HepG2 (cell line): ENCODE results near the gene RNU11. TPM values are rescaled to one million over a fixed set of nuclear protein-coding genes. Genes with fewer than 3 reads are reported as not detected.

Source experiments
- ATAD3A ChIP-seq: sonication (generic); formaldehyde crosslinking; IDR thresholded peaks from 2 replicates; pipeline ENCODE4 v1.4.0; 2020; ENCODE audit warnings: missing genetic modification reagents
- BRD4 ChIP-seq: sonication (generic); formaldehyde crosslinking; IDR thresholded peaks from 2 replicates; pipeline ENCODE4 v1.4.0; 2020; ENCODE audit warnings: missing genetic modification reagents
- EEA1 ChIP-seq: sonication (generic); formaldehyde crosslinking; IDR thresholded peaks from 2 replicates; pipeline ENCODE4 v1.5.1; 2020; ENCODE audit warnings: mild to moderate bottlenecking, missing genetic modification reagents, borderline replicate concordance
- NFIB ChIP-seq: sonication (generic); formaldehyde crosslinking; IDR thresholded peaks from 2 replicates; pipeline ENCODE4 v1.9.0; 2021; ENCODE audit warnings: missing genetic modification reagents, mild to moderate bottlenecking, borderline replicate concordance
- NRL ChIP-seq: sonication (generic); formaldehyde crosslinking; IDR thresholded peaks from 2 replicates; pipeline ENCODE4 v1.5.0; 2020; ENCODE audit warnings: missing genetic modification reagents, mild to moderate bottlenecking, moderate library complexity, borderline replicate concordance
- PCBP2 ChIP-seq: fragments of 200-400 bp; formaldehyde crosslinking; optimal IDR thresholded peaks from 2 replicates; pipeline ENCODE3; 2018; ENCODE audit warnings: low read length, low read depth; ENCODE audit not compliant: poor library complexity, severe bottlenecking
- POGZ ChIP-seq: sonication (generic); formaldehyde crosslinking; IDR thresholded peaks from 2 replicates; pipeline ENCODE4 v1.4.0; 2020; ENCODE audit warnings: mild to moderate bottlenecking, missing genetic modification reagents
- SNRNP70 ChIP-seq: fragments of 200-400 bp; formaldehyde crosslinking; IDR thresholded peaks from 2 replicates; pipeline ENCODE4 v1.6.1; 2017; ENCODE audit warnings: mild to moderate bottlenecking, low read depth, low read length, moderate library complexity
- SP1 ChIP-seq, 2 experiments: fragments of 450-650 bp in 1 of 2; sonication (generic) in 1 of 2; formaldehyde crosslinking in 1 of 2; IDR thresholded peaks; 2 replicates each; pipeline versions ENCODE4 v1.4.0 to v1.6.1; 2016 to 2020; ENCODE audit warnings: missing genetic modification reagents in 1 of 2
- SP140L ChIP-seq: sonication (generic); formaldehyde crosslinking; IDR thresholded peaks from 2 replicates; pipeline ENCODE4 v1.4.0; 2020; ENCODE audit warnings: missing genetic modification reagents, borderline replicate concordance
- ZBTB21 ChIP-seq: sonication (generic); formaldehyde crosslinking; IDR thresholded peaks from 2 replicates; pipeline ENCODE4 v1.4.0; 2020; ENCODE audit warnings: missing genetic modification reagents
- ZBTB33 ChIP-seq: sonication (generic); formaldehyde crosslinking; IDR thresholded peaks from 2 replicates; pipeline ENCODE4 v1.4.0; 2020; ENCODE audit warnings: missing genetic modification reagents
- ZBTB40 ChIP-seq, 2 experiments: fragments of 450-650 bp in 1 of 2; sonication (generic) in 1 of 2; formaldehyde crosslinking in 1 of 2; IDR thresholded peaks; 2 replicates each; pipeline versions ENCODE4 v1.6.1 to v1.8.0; 2016 to 2022; ENCODE audit warnings: antibody characterized with exemption in 1 of 2, mild to moderate bottlenecking in 1 of 2, missing genetic modification reagents in 1 of 2
- ZNF280B ChIP-seq: sonication (generic); formaldehyde crosslinking; IDR thresholded peaks from 2 replicates; pipeline ENCODE4 v1.5.0; 2020; ENCODE audit warnings: missing genetic modification reagents, mild to moderate bottlenecking, borderline replicate concordance
- ZNF451 ChIP-seq: sonication (generic); formaldehyde crosslinking; IDR thresholded peaks from 2 replicates; pipeline ENCODE4 v1.5.0; 2020; ENCODE audit warnings: mild to moderate bottlenecking, missing genetic modification reagents
- ZNF619 ChIP-seq: sonication (generic); formaldehyde crosslinking; IDR thresholded peaks from 2 replicates; pipeline ENCODE4 v1.4.0; 2020; ENCODE audit warnings: mild to moderate bottlenecking, missing genetic modification reagents
- polyA plus RNA-seq, 8 experiments: library from polyadenylated mRNA; depleted of rRNA in 3 of 8; stranded (reverse) in 7 of 8; unstranded in 1 of 8; fragments of >200 nt; fragmentation: Illumina TruSeq in 4 of 8; extraction: Trizol in 4 of 8; gene quantifications; 2 replicates each; pipeline versions ENCODE4 v1.2.1 to v1.2.3, GENCODE V29; 2011 to 2016; ENCODE audit warnings: low read depth in 4 of 8, missing spikeins in 1 of 8, mixed read lengths in 1 of 8; ENCODE audit not compliant: insufficient read depth in 1 of 8
- total RNA-seq, 5 experiments: library from RNA; depleted of rRNA; stranded (reverse); fragments of >200 nt; fragmentation: Illumina TruSeq; extraction: Trizol; gene quantifications; 2 replicates each; pipeline ENCODE4 v1.2.3, GENCODE V29; 2016; ENCODE audit warnings: low read depth in 1 of 5

RNU11 gene
- total and polyA plus RNA-seq, 2 of the 13 experiments (the other 11 are each of a cell fraction or from before 2014, with no cell fraction given) = not detected

- TF ChIP-seq ZBTB40 (IDR thresholded peaks at IDR 0.05) (peak; percentile 86), ZBTB40 (CRISPR knock-in tag; IDR thresholded peaks at IDR 0.05) (peak; percentile 83), ZBTB33 (CRISPR knock-in tag) (no peak; the same call in 1 of the 2 replicates), NFIB (CRISPR knock-in tag) (no peak), PCBP2 (no peak), BRD4 (peak; percentile 68; the same call in 1 of the 2 replicates), SP140L (CRISPR knock-in tag) (peak; percentile 95), ZNF280B (CRISPR knock-in tag) (peak; percentile 85; the same call in 1 of the 2 replicates), SP1 (IDR thresholded peaks at IDR 0.05) (no peak), SP1 (CRISPR knock-in tag; IDR thresholded peaks at IDR 0.05) (peak; percentile 79), SNRNP70 (no peak), EEA1 (no peak), ZNF619 (CRISPR knock-in tag) (no peak), POGZ (peak; percentile 56), ATAD3A (no peak), ZNF451 (CRISPR knock-in tag) (0 out of 2 replicates have a peak, but pooled peaks have one; percentile 61), NRL (CRISPR knock-in tag) (peak; percentile 91), ZBTB21 (CRISPR knock-in tag) (peak; percentile 60)
These were observed 5.4 kb upstream of the RNU11 start, which contains the start of gene TAF12 (continued) for GRCh38 chr1:28642847-28643635.
